Fibroblast of lung (primary cell): ENCODE data around the gene POP4.

Source experiments
- EZH2 ChIP-seq: IDR thresholded peaks from 2 replicates; pipeline ENCODE4 v1.5.1; 2012; ENCODE audit warnings: low read length, control low read depth, mild to moderate bottlenecking; ENCODE audit errors: missing control alignments
- TF ChIP-seq, protein P1 (sequence below), 2 donors: IDR thresholded peaks in 1 of 2; conservative IDR thresholded peaks in 1 of 2; 1 replicate in 1 of 2; 2 replicates in 1 of 2; pipeline ENCODE4 v1.5.1; 2011 to 2012; ENCODE audit warnings: low read length in 2 of 2, control low read depth in 1 of 2, inconsistent platforms in 1 of 2, low read depth in 1 of 2, mild to moderate bottlenecking in 1 of 2

DNA sequence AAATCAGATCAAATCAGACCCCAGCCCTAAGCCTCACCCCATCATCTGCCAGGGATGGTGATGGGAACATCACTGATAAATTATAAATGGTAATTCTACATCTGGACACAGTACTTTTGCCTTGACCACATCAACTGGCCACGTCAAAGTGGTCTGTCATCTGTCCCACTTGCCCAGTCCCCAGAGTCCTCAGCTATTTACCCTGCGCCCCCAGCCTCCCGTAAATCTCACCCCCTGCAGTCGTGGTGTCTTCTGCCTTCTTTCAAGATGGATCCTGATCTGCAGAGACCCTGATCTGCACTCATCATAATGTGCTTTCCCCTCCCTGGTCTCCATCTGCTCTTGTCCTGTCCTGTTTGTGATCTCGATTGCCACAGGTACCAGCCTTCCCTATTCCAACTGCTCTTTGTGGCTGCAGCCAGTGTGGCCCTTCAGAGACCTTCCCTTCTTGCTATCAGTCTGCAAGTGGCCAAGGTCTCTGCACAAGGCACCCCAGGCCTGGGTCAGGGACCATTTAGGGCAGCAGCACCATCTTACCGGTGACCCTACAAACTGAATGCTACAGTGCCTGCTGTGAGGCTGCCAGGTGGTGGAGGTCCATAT lies 26.7 kb upstream of the POP4 start:
- no peak for TF ChIP-seq EZH2
- TF ChIP-seq, protein P1, sequence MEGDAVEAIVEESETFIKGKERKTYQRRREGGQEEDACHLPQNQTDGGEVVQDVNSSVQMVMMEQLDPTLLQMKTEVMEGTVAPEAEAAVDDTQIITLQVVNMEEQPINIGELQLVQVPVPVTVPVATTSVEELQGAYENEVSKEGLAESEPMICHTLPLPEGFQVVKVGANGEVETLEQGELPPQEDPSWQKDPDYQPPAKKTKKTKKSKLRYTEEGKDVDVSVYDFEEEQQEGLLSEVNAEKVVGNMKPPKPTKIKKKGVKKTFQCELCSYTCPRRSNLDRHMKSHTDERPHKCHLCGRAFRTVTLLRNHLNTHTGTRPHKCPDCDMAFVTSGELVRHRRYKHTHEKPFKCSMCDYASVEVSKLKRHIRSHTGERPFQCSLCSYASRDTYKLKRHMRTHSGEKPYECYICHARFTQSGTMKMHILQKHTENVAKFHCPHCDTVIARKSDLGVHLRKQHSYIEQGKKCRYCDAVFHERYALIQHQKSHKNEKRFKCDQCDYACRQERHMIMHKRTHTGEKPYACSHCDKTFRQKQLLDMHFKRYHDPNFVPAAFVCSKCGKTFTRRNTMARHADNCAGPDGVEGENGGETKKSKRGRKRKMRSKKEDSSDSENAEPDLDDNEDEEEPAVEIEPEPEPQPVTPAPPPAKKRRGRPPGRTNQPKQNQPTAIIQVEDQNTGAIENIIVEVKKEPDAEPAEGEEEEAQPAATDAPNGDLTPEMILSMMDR (conservative IDR thresholded peaks at IDR 0.05 in 1 of 2, IDR thresholded peaks at IDR 0.05 in 1 of 2; ENCODE audit: low read depth in 1 of 2, low read length in 2 of 2), result no peak
